ENCODE measurements around the gene KIF19. TPM values are rescaled to one million over a fixed set of nuclear protein-coding genes. Genes with fewer than 3 reads are reported as not detected.

Gene KIF19
- total and polyA plus RNA-seq, 12 donors = 0.07 to 1.5 (median 0.27) TPM

Other genes starting within 250 kb of the KIF19 start
- gene RPL38, start 122.5 kb upstream of the KIF19 start, total RNA-seq = 100 to 1,000 TPM; 661 to 847 (median 735) TPM
- gene RPL38, start 122.5 kb upstream of the KIF19 start, polyA plus RNA-seq = 1,000 to 10,000 TPM; 1,527 to 2,186 TPM
- gene TTYH2, start 112.7 kb upstream of the KIF19 start, total RNA-seq = 10 to 100 TPM; 20.9 to 36.3 (median 26.1) TPM
- 10 to 100 TPM in 1 of 2 donors, 1 to 10 TPM in 1; 8.6 to 20.6 TPM for gene TTYH2, start 112.7 kb upstream of the KIF19 start, polyA plus RNA-seq
- under 1 TPM in 1 of 10 donors, not detected in 9; 0.16 TPM for gene DNAI2, start 52.0 kb upstream of the KIF19 start, total RNA-seq
- gene DNAI2, start 52.0 kb upstream of the KIF19 start, polyA plus RNA-seq = not detected
- gene BTBD17, start 35.6 kb downstream of the KIF19 start, total RNA-seq = not detected
- gene BTBD17, start 35.6 kb downstream of the KIF19 start, polyA plus RNA-seq = not detected
- under 1 TPM in 1 of 10 donors, not detected in 9; 0.70 TPM for gene GPR142, start 41.3 kb downstream of the KIF19 start, total RNA-seq
- gene GPR142, start 41.3 kb downstream of the KIF19 start, polyA plus RNA-seq = not detected
- 10 to 100 TPM; 28.0 to 41.0 (median 32.5) TPM for gene GPRC5C, start 105.9 kb downstream of the KIF19 start, total RNA-seq
- 10 to 100 TPM; 29.5 to 38.2 TPM for gene GPRC5C, start 105.9 kb downstream of the KIF19 start, polyA plus RNA-seq
- gene CD300A, start 140.4 kb downstream of the KIF19 start, total RNA-seq = 10 to 100 TPM in 1 of 10 donors, 1 to 10 TPM in 4, under 1 TPM in 5; 0.38 to 13.1 (median 1.4) TPM
- 1 to 10 TPM in 1 of 2 donors, under 1 TPM in 1; 0.95 to 1.9 TPM for gene CD300A, start 140.4 kb downstream of the KIF19 start, polyA plus RNA-seq
- gene CD300LB, start 205.2 kb downstream of the KIF19 start, total RNA-seq = 1 to 10 TPM in 1 of 10 donors, under 1 TPM in 5, not detected in 4; 0.14 to 1.7 (median 0.26) TPM
- under 1 TPM in 1 of 2 donors, not detected in 1; 0.25 TPM for gene CD300LB, start 205.2 kb downstream of the KIF19 start, polyA plus RNA-seq
- 1 to 10 TPM in 1 of 10 donors, under 1 TPM in 9; 0.21 to 3.2 (median 0.55) TPM for gene CD300C, start 219.9 kb downstream of the KIF19 start, total RNA-seq
- under 1 TPM; 0.22 to 0.65 TPM for gene CD300C, start 219.9 kb downstream of the KIF19 start, polyA plus RNA-seq
- under 1 TPM in 2 of 10 donors, not detected in 8; 0.49 to 0.97 TPM for gene CD300H, start 241.3 kb downstream of the KIF19 start, total RNA-seq
- gene CD300H, start 241.3 kb downstream of the KIF19 start, polyA plus RNA-seq = not detected